Ovary (tissue), 9 donors: ENCODE data around the gene DNAJC12. TPM values are rescaled to one million over a fixed set of nuclear protein-coding genes. Genes with fewer than 3 reads are reported as not detected.

Experiments used
- DNase-seq, 5 donors: peaks; one replicate each; pipeline ENCODE4 v3.0.0-alpha.2; 2019 to 2020
- H3K27ac ChIP-seq, 2 donors: fragments of 200-600 bp; one replicate each; pipeline versions ENCODE4 v1.5.1 to v1.8.0; 2019 to 2022
- H3K27me3 ChIP-seq: fragments of 200-600 bp; one replicate; pipeline ENCODE4 v1.8.0; 2022
- H3K36me3 ChIP-seq: fragments of 200-600 bp; sonication (generic); one replicate; pipeline ENCODE4 v1.5.1; 2019
- H3K4me1 ChIP-seq: one replicate; pipeline ENCODE4 v1.8.1; 2013; ENCODE audit warnings: mild to moderate bottlenecking, moderate library complexity; ENCODE audit not compliant: insufficient read depth
- H3K4me3 ChIP-seq: fragments of 200-600 bp; sonication (generic); one replicate; pipeline ENCODE4 v1.5.1; 2017
- H3K9me3 ChIP-seq, 2 donors: fragments of 200-600 bp in 1 of 2; sonication (generic) in 1 of 2; one replicate each; pipeline versions ENCODE4 v1.5.1 to v1.8.1; 2013 to 2019; ENCODE audit warnings: mild to moderate bottlenecking in 1 of 2, moderate library complexity in 1 of 2
- CTCF ChIP-seq, 3 donors: fragments of 450-650 bp in 2 of 3; fragments of 200-600 bp in 1 of 3; IDR thresholded peaks; one replicate each; pipeline versions ENCODE4 v1.5.1 to v1.8.0; 2016 to 2022; ENCODE audit warnings: antibody characterized with exemption in 3 of 3, mild to moderate bottlenecking in 1 of 3
- EP300 ChIP-seq: sonication (generic); formaldehyde crosslinking; IDR thresholded peaks from one replicate; pipeline ENCODE4 v1.6.1; 2017; ENCODE audit warnings: antibody characterized with exemption
- POLR2A ChIP-seq: fragments of 450-650 bp; IDR thresholded peaks from one replicate; pipeline ENCODE4 v1.6.1; 2017; ENCODE audit warnings: antibody characterized with exemption, mild to moderate bottlenecking, moderate library complexity
- WGBS, 3 donors: extraction: QIAGEN DNeasy Blood & Tissue Kit in 1 of 3; methylation state at CpG; one replicate each; pipeline versions ENCODE4 v1.1.5 to v1.1.7; 2013 to 2017; 5-methylcytosine and 5-hydroxymethylcytosine counted together
- intact Hi-C, 4 donors: fragments of 100-400 bp; cut with DNase I; formaldehyde crosslinking; loops; one replicate each; pipeline versions ENCODE4 v1.11.0 to v1.15.1; 2022 to 2023
- polyA plus RNA-seq, 2 donors: library from polyadenylated mRNA; stranded (reverse); fragments of 200-250 nt in 1 of 2; fragments of 350-450 nt in 1 of 2; fragmentation: Illumina TruSeq in 1 of 2; extraction: RNeasy Lipid Tissue Mini Kit (QIAGEN cat#74804) in 1 of 2; gene quantifications; one replicate each; pipeline ENCODE4 v1.2.3, GENCODE V29; 2013 to 2014
- total RNA-seq, 7 donors: library from RNA; depleted of rRNA in 2 of 7; stranded (reverse); fragments of >200 nt in 2 of 7; fragmentation: NEBNext Ultra II Directional in 3 of 7; extraction: Animal tissue kit (Norgen Biotek cat#: 25700) in 3 of 7; gene quantifications; one replicate each; pipeline versions ENCODE4 v1.1.0 to v1.2.4, GENCODE V29; 2016 to 2023
- donor health status: DM: no; HTN: no; CAD: no; lungs with moderate emphysema.
- donor health status: DM: no; HTN: no; CAD: no.
- donor health status: Bipolar disorder and iron deficiency.
- donor health status: DM: yes; HTN: yes; CAD: no.
- donor health status: DM: no; HTN: no; CAD: no.
- donor health status: DM: yes; HTN: yes; CAD: no.

DNAJC12 gene
- total and polyA plus RNA-seq, 9 donors: 8.3 to 17.5 (median 11.2) TPM

GRCh38 chr10:67788028-67788886, 49.7 kb downstream of the DNAJC12 start:
- H3K9me3 ChIP-seq: no peaks in the 10 kb centered on the region
- WGBS, 3 donors: 58 to 63% (median 59%) methylated on average over 15 of the region's 15 CpGs
- DNase-seq: peak in 1 of 5 donors; percentile 31
- TF ChIP-seq POLR2A (no peak), EP300 (no peak), CTCF (IDR thresholded peaks at IDR 0.05) (no peak)
- no peak overlapping the region for H3K27ac ChIP-seq
- no peak overlapping the region for H3K4me3 ChIP-seq
- no peaks in the 10 kb centered on the region for H3K36me3 ChIP-seq
- no peaks in the 10 kb centered on the region for H3K27me3 ChIP-seq
- peaks cover 2% of the 10 kb centered on the region for H3K4me1 ChIP-seq
- intact Hi-C loops: loop anchor here in 1 of 4 donors (5.0 kb wide), 1 partner anchor 981 kb away; no protein-coding TSS in a partner anchor

GRCh38 chr10:67785098-67785497, 52.9 kb downstream of the DNAJC12 start:
- no peak for DNase-seq
- intact Hi-C loops: loop anchor here in 1 of 4 donors (5.0 kb wide), 1 partner anchor 978 kb away; no protein-coding TSS in a partner anchor
- Histone ChIP-seq H3K9me3 (no peaks in the 10 kb centered on the region), H3K27me3 (no peaks in the 10 kb centered on the region), H3K36me3 (no peaks in the 10 kb centered on the region), H3K4me3 (no peak overlapping the region), H3K27ac (no peak overlapping the region), H3K4me1 (no peaks in the 10 kb centered on the region)
- no peak for TF ChIP-seq EP300
- TF ChIP-seq POLR2A: no peak
- no peak for TF ChIP-seq CTCF (IDR thresholded peaks at IDR 0.05)
- 73 to 83% (median 80%) methylated on average over 1 of the region's 1 CpG for WGBS, 3 donors

DNA sequence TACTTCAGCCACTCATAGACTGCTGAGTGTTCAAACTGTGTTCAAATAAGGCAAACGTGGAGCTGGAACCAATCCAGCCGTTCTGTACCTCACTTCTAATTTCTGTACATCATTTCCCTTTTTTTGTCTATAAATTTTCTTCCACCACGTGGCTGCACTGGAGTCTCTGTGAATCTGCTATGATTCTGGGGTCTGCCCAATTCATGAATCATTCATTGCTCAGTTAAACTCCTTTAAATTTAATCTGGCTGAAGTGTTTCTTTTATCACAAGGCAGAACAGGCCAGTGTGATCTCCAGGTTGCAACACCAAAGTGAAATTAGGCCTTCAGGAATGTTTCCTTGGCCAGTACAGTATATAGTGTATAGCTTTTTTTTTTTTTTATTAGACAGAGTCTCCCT, 53.5 kb downstream of the DNAJC12 start:
- no peak for DNase-seq
- no peaks in the 10 kb centered on the region for H3K4me1 ChIP-seq
- TF ChIP-seq EP300 (no peak), CTCF (IDR thresholded peaks at IDR 0.05) (no peak), POLR2A (no peak)
- H3K27me3 ChIP-seq: no peaks in the 10 kb centered on the region
- intact Hi-C loops: no loop called here
- WGBS, 3 donors: 25 to 29% (median 25%) methylated on average over 3 of the region's 3 CpGs
- H3K9me3 ChIP-seq: no peaks in the 10 kb centered on the region
- H3K4me3 ChIP-seq: no peak overlapping the region
- no peak overlapping the region for H3K27ac ChIP-seq
- no peaks in the 10 kb centered on the region for H3K36me3 ChIP-seq

GRCh38 chr10:67783606-67784294, 54.2 kb downstream of the DNAJC12 start:
- no peak for DNase-seq
- Histone ChIP-seq H3K4me3 (no peak overlapping the region), H3K27ac (no peak overlapping the region), H3K36me3 (no peaks in the 10 kb centered on the region), H3K9me3 (no peaks in the 10 kb centered on the region), H3K27me3 (no peaks in the 10 kb centered on the region), H3K4me1 (no peaks in the 10 kb centered on the region)
- TF ChIP-seq CTCF (IDR thresholded peaks at IDR 0.05): no peak
- no peak for TF ChIP-seq EP300
- TF ChIP-seq POLR2A: no peak
- 77 to 88% (median 79%) methylated on average over 5 of the region's 5 CpGs for WGBS, 3 donors
- intact Hi-C loops: no loop called here
